GM12875 (cell line): ENCODE measurements around the gene REG4.

Source experiments
- H3K4me3 ChIP-seq: one replicate; pipeline ENCODE4 v1.5.1; 2011; ENCODE audit warnings: low read depth, low read length, control low read depth
- CTCF ChIP-seq: IDR thresholded peaks from 2 replicates; pipeline ENCODE4 v1.5.1; 2011; ENCODE audit warnings: low read depth, mild to moderate bottlenecking, control low read depth, inconsistent platforms, low read length, moderate library complexity, borderline replicate concordance; ENCODE audit not compliant: insufficient read depth

The REG4 gene

GRCh38 chr1:119808972-119809550, 2.2 kb downstream of the REG4 start:
- H3K4me3 ChIP-seq: no peak overlapping the region
- peak; percentile 93 for TF ChIP-seq CTCF

- no peak overlapping the region for H3K4me3 ChIP-seq
- no peak for TF ChIP-seq CTCF
Measured at GRCh38 chr1:119808491-119808890, 2.8 kb downstream of the REG4 start.

GRCh38 chr1:119806489-119806888, 4.8 kb downstream of the REG4 start:
- H3K4me3 ChIP-seq: no peak overlapping the region
- TF ChIP-seq CTCF: no peak

- H3K4me3 ChIP-seq: no peak overlapping the region
- no peak for TF ChIP-seq CTCF
Measured at GRCh38 chr1:119805746-119806145, 5.5 kb downstream of the REG4 start.

- H3K4me3 ChIP-seq: no peak overlapping the region
- no peak for TF ChIP-seq CTCF
Measured at GRCh38 chr1:119805247-119805646, 6.0 kb downstream of the REG4 start.

GRCh38 chr1:119799599-119800177, 11.6 kb downstream of the REG4 start:
- H3K4me3 ChIP-seq: no peak overlapping the region
- no peak for TF ChIP-seq CTCF

GRCh38 chr1:119799003-119799402, 12.3 kb downstream of the REG4 start:
- TF ChIP-seq CTCF: no peak
- no peak overlapping the region for H3K4me3 ChIP-seq
